Smooth muscle cell (in vitro differentiated cells): ENCODE measurements around the gene TMOD2. TPM values are rescaled to one million over a fixed set of nuclear protein-coding genes. Genes with fewer than 3 reads are reported as not detected.

ENCODE experiments used
- DNase-seq: peaks from one replicate; lab custom pipeline; 2025; ENCODE audit not compliant: unreplicated experiment; lab: John Stamatoyannopoulos, UW
- H2AFZ ChIP-seq: fragments of 200-600 bp; sonication (generic); 2 replicates; pipeline ENCODE4 v1.6.0; 2016; ENCODE audit warnings: antibody characterized with exemption, low read depth, mild to moderate bottlenecking
- H3F3A ChIP-seq: fragments of 200-600 bp; sonication (generic); 2 replicates; pipeline ENCODE4 v1.6.0; 2017; ENCODE audit warnings: antibody characterized with exemption, low read depth
- H3K27ac ChIP-seq: fragments of 200-600 bp; sonication (generic); 2 replicates; pipeline ENCODE4 v1.5.1; 2016; ENCODE audit warnings: low read depth, mild to moderate bottlenecking
- H3K27me3 ChIP-seq: fragments of 200-600 bp; sonication (generic); 2 replicates; pipeline ENCODE4 v1.6.1; 2016; ENCODE audit warnings: low read depth, mild to moderate bottlenecking
- H3K36me3 ChIP-seq: fragments of 200-600 bp; sonication (generic); 2 replicates; pipeline ENCODE4 v1.5.1; 2016; ENCODE audit warnings: low read depth
- H3K4me1 ChIP-seq: fragments of 200-600 bp; sonication (generic); 2 replicates; pipeline ENCODE4 v1.5.1; 2016; ENCODE audit warnings: low read depth
- H3K4me2 ChIP-seq: fragments of 200-600 bp; sonication (generic); 2 replicates; pipeline ENCODE4 v1.6.0; 2016; ENCODE audit warnings: mild to moderate bottlenecking
- H3K4me3 ChIP-seq: fragments of 200-600 bp; sonication (generic); 2 replicates; pipeline ENCODE4 v1.5.1; 2016; ENCODE audit warnings: mild to moderate bottlenecking
- H3K79me2 ChIP-seq: fragments of 200-600 bp; sonication (generic); 2 replicates; pipeline ENCODE4 v1.6.0; 2016; ENCODE audit warnings: low read depth, mild to moderate bottlenecking
- H3K9ac ChIP-seq: fragments of 200-600 bp; sonication (generic); 2 replicates; pipeline ENCODE4 v1.6.0; 2016; ENCODE audit warnings: low read depth
- H3K9me3 ChIP-seq: fragments of 200-600 bp; sonication (generic); replicated peaks from 2 replicates; pipeline ENCODE4 v1.5.1; 2016; ENCODE audit warnings: low read depth
- H4K20me1 ChIP-seq: fragments of 200-600 bp; sonication (generic); 2 replicates; pipeline ENCODE4 v1.6.0; 2016; ENCODE audit warnings: low read depth
- WGBS: methylation state at CpG from one replicate; pipeline ENCODE4 v1.1.7; 2016; ENCODE audit warnings: low lambda C conversion rate; 5-methylcytosine and 5-hydroxymethylcytosine counted together
- polyA plus RNA-seq: library from polyadenylated mRNA; unstranded; fragments of >200 nt; fragmentation: Nextera tagmentation; extraction: Ambion mirVana; gene quantifications from 2 replicates; pipeline ENCODE4 v1.2.1, GENCODE V29; 2016
- total RNA-seq: library from RNA; depleted of rRNA; stranded (reverse); fragments of >200 nt; gene quantifications from 2 replicates; pipeline ENCODE4 v1.2.3, GENCODE V29; 2014
- TF ChIP-seq, protein P1 (sequence below): fragments of 200-600 bp; sonication (generic); IDR thresholded peaks from 2 replicates; pipeline ENCODE4 v1.5.1; 2017; ENCODE audit warnings: borderline replicate concordance, mild to moderate bottlenecking, antibody characterized with exemption; ENCODE audit not compliant: insufficient read depth, poor library complexity, severe bottlenecking

The TMOD2 gene
- total and polyA plus RNA-seq, 2 experiments from 2014 or later, result 1.5 to 4.2 TPM

DNA sequence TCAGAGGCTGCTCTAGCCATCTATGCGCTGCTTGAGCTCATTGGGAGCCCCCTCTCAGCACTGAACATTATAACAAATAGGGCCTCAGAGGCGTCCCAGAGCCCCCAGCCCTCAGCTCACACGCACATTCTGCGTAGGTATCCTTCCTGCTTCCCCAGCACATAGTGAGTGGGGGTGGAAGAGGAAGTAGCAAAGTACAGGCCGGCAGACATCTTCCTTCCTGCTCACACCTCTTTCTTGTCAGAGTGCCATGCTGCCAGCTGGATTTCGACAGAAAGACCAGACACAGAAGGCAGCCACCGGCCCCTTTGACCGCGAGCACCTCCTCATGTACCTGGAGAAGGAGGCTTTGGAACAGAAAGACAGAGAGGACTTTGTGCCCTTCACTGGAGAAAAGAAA is 16.6 kb downstream of the TMOD2 start:
- H3F3A ChIP-seq, result no peaks in the 10 kb centered on the region
- TF ChIP-seq, protein P1, sequence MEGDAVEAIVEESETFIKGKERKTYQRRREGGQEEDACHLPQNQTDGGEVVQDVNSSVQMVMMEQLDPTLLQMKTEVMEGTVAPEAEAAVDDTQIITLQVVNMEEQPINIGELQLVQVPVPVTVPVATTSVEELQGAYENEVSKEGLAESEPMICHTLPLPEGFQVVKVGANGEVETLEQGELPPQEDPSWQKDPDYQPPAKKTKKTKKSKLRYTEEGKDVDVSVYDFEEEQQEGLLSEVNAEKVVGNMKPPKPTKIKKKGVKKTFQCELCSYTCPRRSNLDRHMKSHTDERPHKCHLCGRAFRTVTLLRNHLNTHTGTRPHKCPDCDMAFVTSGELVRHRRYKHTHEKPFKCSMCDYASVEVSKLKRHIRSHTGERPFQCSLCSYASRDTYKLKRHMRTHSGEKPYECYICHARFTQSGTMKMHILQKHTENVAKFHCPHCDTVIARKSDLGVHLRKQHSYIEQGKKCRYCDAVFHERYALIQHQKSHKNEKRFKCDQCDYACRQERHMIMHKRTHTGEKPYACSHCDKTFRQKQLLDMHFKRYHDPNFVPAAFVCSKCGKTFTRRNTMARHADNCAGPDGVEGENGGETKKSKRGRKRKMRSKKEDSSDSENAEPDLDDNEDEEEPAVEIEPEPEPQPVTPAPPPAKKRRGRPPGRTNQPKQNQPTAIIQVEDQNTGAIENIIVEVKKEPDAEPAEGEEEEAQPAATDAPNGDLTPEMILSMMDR, result no peak
- 96% methylated on average over 9 of the region's 9 CpGs for WGBS
- H2AFZ ChIP-seq, result no peak overlapping the region
- no peak overlapping the region for H3K27ac ChIP-seq
- H3K36me3 ChIP-seq, result no peaks in the 10 kb centered on the region
- H3K9me3 ChIP-seq, result no peaks in the 10 kb centered on the region
- H3K4me2 ChIP-seq, result no peak overlapping the region
- DNase-seq, result no peak
- H4K20me1 ChIP-seq, result no peaks in the 10 kb centered on the region
- no peaks in the 10 kb centered on the region for H3K79me2 ChIP-seq
- no peaks in the 10 kb centered on the region for H3K27me3 ChIP-seq
- no peak overlapping the region for H3K4me3 ChIP-seq
- H3K9ac ChIP-seq, result no peak overlapping the region
- no peaks in the 10 kb centered on the region for H3K4me1 ChIP-seq

DNA sequence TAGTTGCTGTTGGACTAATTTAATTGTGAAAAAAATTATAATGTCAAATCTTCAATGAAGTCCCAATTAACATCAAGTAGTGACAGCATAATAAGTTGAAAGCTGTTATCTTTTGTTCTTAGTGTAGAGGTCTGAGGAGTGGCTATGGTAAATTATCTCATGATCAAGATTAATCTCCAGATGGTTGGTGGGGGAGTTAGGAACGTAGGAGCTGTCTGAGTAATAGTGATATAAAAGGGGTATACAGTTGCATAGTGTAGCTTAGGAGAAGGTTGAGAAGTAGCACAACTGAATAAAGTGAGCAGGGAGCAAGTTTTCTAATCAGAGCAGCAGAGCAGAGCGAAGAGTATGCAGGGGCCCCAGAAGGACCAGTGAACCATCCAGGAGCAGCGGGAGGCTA is 19.5 kb downstream of the TMOD2 start:
- no peaks in the 10 kb centered on the region for H3K27me3 ChIP-seq
- H3K36me3 ChIP-seq, result no peaks in the 10 kb centered on the region
- WGBS, result 89% methylated on average over 3 of the region's 3 CpGs
- H3K27ac ChIP-seq, result no peak overlapping the region
- TF ChIP-seq, protein P1, result no peak
- no peak overlapping the region for H3K4me3 ChIP-seq
- no peaks in the 10 kb centered on the region for H4K20me1 ChIP-seq
- no peak overlapping the region for H2AFZ ChIP-seq
- no peaks in the 10 kb centered on the region for H3K4me1 ChIP-seq
- no peak for DNase-seq
- no peak overlapping the region for H3K9ac ChIP-seq
- H3F3A ChIP-seq, result no peaks in the 10 kb centered on the region
- H3K79me2 ChIP-seq, result no peaks in the 10 kb centered on the region
- H3K4me2 ChIP-seq, result no peak overlapping the region
- no peaks in the 10 kb centered on the region for H3K9me3 ChIP-seq

- H3K4me3 ChIP-seq, result no peak overlapping the region
- no peak overlapping the region for H3K9ac ChIP-seq
- no peak overlapping the region for H3K4me2 ChIP-seq
- H2AFZ ChIP-seq, result no peak overlapping the region
- DNase-seq, result no peak
- H3K9me3 ChIP-seq, result no peaks in the 10 kb centered on the region
- no peaks in the 10 kb centered on the region for H3F3A ChIP-seq
- H4K20me1 ChIP-seq, result no peaks in the 10 kb centered on the region
- no peaks in the 10 kb centered on the region for H3K79me2 ChIP-seq
- no peaks in the 10 kb centered on the region for H3K36me3 ChIP-seq
- 73% methylated on average over 1 of the region's 1 CpG for WGBS
- TF ChIP-seq, protein P1, result no peak
- H3K27me3 ChIP-seq, result no peaks in the 10 kb centered on the region
- no peak overlapping the region for H3K27ac ChIP-seq
- no peaks in the 10 kb centered on the region for H3K4me1 ChIP-seq
Observed at GRCh38 chr15:51771773-51772172, 20.4 kb downstream of the TMOD2 start.

GRCh38 chr15:51774916-51775315 is 23.5 kb downstream of the TMOD2 start:
- DNase-seq, result no peak
- Histone ChIP-seq H3K4me1 (no peaks in the 10 kb centered on the region), H3K4me3 (no peak overlapping the region), H3K4me2 (no peak overlapping the region), H4K20me1 (no peaks in the 10 kb centered on the region), H3K36me3 (no peaks in the 10 kb centered on the region), H2AFZ (no peak overlapping the region), H3K27me3 (no peaks in the 10 kb centered on the region), H3K9me3 (no peaks in the 10 kb centered on the region), H3K27ac (no peak overlapping the region), H3K79me2 (no peaks in the 10 kb centered on the region), H3F3A (no peaks in the 10 kb centered on the region), H3K9ac (no peak overlapping the region)
- TF ChIP-seq, protein P1, result no peak
- 91% methylated on average over 3 of the region's 3 CpGs for WGBS
